ENCODE data around the gene YDJC.
"Not testable (repeated sequence)": the region's sequence is repeated elsewhere in the genome, so short reads cannot be mapped to it uniquely, and the experiment has no call there.

Gene YDJC

DNA sequence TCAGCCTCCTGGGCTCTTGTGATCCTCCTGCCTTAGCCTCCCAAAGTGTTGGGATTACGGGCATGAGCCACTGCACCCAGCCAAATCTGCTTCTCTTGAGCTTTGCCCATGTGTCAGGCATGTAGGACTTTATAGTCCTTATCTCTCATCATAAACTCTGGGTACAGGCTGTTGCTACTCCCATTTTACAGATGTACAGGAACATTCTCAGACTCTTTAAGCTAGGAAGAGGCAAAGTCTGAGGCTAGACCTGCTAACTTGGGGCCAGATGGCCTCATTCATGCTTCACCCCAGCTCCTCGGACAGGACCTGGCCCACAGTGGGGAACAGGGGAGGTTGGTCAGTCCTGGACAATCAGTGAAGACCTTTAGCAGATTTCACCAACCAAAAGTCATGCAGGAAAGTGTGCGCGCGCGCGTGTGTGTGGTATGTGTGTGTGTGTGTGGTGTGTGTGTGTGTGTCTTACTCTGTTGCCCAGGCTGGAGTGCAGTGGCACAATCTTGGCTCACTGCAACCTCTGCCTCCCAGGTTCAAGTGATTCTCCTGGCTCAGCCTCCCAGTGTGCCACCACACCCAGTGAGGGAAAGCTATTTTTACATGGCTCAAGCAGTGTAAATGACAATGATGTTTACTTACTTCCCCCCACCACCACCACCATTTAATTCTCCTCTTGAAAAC lies 23.8 kb downstream of the YDJC start:
- DNase-seq (ENCODE audit: low spot score), result no peak

DNA sequence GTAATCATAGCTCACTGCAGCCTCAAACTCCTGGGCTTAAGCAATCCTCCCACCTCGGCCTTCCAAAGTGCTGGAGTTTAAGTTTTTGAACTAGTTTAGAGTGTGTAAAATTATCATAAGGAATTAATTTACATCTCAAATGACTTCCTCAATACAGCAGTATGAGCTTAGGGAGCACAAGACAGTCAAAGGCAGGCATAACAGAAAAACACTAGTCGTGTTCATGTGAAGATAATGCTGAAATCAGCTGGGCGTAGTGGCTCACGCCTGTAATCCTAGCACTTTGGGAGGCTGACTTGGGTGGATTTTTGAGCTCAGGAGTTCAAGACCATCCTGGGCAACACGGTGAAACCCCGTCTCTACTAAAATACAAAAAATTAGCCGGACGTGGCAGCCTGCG lies 25.8 kb downstream of the YDJC start:
- DNase-seq (ENCODE audit: low spot score), result no peak

DNA sequence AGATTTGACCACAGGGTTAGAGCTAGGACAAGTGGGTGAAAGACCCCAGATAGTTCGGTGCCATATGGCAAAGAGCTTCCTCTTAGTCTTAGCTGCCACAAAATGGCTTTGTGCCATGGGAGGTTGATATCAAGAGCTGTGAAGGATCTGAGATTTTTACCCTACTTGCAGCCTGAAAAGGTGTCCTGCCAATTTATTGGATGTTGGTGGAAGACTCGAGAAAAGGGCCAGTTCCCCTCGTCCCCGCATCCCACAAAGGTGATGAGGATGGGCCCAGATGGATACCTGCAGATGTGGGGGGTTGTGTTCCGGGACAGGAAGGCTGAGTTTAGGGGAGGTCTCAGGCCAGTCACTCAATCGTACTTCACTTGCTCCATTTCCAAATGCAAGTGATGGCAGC lies 27.2 kb downstream of the YDJC start:
- DNase-seq (ENCODE audit: low spot score), result no peak

DNA sequence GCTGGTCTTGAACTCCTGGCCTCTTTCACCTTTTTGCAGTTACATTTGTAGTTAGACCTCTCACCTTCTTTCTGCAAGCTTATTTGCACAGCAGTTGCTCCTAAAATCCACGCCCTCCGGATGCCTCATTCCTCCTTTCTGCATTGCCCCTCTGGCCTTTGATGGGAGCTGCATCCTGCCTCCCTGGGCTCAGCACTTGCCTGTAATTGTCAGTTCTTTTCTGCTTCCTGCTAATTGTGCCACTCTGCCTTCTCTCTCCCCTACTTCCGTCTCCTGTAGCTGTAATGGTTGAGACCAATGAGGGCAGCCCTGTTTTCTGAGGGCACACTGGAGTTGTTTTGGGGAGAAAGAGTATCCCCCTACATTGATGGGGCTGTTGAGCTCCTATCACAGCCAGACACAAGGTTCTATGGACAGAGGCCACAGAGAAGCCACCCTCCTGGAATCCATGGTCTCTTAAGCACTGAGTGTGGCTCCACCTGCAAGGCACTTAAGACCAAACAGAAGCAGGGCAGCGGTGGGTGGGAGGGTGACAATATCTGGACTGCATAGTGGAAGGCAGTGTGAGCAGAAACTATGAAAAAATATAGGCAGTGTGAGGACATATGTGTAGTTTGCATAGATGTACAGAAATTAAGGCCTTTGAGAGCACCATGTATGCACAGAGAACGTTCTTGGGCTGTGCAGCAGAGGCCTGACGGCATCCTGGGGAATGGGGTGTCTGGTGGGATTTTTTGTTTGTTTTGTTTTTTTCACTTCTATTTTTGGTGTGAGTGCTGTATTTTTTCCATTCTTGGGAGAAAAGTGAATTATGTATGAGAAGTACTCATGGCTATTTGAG lies 30.5 kb downstream of the YDJC start:
- no peak for DNase-seq (ENCODE audit: low spot score)

DNA sequence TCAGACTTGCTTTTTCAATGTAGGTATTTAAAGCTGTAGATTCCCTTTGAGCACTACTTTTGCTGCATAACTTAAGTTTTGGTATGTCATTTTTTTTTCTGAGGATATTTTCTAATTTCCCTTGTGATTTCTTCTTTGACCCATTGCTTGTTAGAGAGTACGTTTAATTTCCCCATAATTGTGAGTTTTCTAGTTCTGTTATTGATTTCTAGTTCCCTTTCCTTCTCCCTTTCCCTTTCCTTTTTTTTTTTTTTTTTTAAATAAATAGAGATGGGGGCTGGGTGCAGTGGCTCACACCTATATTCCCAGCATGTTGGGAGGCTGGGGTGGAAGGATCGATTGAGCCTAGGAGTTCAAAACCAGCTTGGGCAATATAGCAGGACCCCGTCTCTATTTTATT lies 31.5 kb downstream of the YDJC start:
- no peak for DNase-seq (ENCODE audit: low spot score)

DNA sequence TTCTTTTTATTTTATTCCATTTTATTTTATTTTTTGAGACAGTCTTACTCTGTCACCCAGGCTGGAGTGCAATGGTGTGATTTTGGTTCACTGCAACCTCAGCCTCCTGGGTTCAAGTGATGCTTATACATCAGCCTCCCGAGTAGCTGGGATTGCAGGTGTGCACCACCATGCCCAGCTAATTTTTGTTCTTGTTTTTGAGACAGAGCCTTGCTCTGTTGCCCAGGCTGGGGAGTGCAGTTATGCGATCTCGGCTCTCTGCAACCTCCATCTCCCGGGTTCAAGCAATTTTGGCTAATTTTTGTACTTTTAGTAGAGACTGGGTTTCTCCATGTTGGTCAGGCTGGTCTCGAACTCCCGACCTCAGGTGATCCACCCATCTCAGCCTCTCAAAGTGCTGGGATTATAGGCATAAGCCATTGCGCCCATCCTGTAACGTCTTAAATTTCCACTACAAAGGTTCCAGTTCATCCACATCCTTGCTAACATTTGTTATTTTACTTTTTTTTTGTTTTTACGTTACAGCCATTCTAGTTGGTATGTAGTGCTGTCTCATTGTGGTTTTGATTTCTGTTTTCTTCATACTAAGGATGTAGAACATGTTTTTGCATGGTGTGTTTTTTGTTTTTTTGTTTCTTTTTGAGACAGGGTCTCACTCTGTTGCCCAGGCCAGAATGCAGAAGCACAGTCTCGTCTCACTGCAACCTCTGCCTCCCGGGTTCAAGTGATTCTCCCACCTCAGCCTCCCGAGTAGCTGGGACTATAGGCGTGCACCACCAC lies 33.3 kb downstream of the YDJC start:
- not testable (repeated sequence) for DNase-seq (ENCODE audit: low spot score)

DNA sequence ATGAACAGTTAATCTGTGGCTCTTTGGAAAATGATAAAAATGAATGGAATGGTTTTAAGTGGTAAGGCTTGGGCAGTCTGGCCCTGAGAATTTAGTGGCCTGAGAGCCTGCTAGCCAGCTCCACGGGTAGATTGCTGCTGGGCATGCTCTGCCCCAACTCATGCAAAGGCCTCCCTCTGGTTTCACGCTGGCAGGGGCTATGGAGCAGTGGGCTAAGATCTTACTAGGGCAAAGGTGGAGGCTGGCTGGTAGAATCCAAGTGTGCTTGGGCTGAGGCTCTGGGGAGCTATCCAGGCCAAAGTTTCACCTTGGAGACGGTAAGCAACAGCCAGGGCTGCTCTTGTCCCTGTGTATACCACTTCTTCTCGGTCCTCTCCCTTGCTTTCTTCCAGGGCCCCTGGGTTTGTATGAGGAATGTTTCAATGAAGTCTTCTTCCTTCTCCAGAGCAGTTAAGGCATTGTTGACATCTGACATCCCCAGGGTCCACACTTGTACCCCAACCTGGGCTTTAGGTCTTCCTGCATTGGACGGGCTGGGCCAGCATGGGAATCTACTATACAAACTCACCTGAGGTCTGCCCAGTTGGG lies 34.9 kb downstream of the YDJC start:
- no peak for DNase-seq (ENCODE audit: low spot score)

DNA sequence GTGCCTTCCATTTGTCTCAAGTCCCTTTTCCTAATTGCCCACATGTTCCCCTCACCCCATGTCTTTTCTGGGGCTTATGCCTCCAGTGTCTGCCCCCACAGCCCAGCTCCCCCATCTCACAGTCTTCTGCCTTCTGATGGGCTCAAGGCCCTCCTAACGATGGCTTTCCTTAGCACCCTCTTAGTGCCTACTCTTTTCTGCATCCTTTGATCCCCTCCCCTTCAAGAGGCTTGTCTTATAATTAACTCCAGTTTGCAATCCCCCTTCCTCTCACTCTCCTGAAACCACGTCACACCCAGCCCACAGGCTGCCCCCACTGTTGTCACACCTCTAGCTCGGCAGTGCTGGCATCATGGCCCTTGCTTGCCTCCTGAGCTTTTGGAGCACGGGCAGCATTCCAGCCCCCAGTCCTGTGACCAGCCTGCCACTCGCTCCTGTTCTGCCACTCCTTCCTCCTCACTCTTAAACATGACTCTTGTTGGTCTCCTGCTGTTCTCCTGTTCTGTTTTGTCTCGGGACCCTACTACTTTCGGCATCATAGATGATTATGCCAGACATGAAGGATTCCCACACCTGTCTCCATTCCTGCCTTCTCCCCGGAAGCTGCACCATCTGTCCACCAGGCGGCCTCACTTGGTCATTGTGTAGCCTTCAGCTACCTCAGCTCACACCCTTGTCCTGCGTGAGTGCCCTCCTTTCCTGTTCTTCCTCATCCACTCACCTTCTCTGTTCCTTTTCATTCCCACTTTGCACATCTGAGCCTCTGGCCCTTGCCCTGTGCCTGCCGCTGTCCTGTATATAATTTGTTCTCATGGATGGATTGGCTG lies 36.2 kb downstream of the YDJC start:
- DNase-seq (ENCODE audit: low spot score), result peak; percentile 72

DNA sequence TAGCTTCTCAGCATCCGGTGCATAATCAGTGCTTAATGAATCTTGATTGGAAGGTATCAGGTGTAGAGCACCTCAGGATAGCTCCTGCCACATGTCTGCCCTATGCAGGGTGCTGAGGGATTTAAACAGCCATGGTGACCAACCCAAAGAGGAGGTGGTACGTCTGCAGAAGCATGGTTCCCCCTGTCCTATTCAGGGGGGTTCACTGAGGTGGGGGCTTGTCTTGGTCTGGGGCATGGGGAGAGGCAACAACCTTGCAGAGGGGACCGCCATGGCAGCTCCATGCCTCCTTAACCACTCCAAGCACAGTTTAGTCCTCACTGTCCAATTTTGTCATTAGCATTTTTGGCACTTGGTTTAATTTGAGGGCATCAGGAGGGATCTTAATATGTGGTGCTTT lies 37.4 kb downstream of the YDJC start:
- DNase-seq (ENCODE audit: low spot score), result no peak

DNA sequence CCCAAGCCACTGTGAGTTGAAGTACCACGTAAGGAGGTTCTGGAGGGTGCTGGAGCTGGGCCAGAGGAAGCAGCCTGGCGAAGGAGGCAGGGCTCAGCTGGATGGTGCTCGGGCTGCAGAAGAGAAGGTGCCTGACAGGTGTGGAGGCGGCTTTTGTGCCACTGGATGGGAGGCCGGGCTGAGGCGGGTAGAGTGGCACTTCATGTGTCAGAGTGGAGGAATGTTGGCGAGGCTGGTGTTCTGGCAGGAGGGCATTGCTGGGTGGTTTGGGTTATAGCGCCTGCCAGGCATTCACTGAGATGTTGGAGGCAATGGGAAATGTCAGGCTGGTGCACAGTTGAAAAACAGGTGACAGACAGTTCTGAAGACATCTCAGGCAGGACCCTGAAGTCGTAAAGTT lies 38.1 kb downstream of the YDJC start:
- DNase-seq (ENCODE audit: low spot score), result no peak

DNA sequence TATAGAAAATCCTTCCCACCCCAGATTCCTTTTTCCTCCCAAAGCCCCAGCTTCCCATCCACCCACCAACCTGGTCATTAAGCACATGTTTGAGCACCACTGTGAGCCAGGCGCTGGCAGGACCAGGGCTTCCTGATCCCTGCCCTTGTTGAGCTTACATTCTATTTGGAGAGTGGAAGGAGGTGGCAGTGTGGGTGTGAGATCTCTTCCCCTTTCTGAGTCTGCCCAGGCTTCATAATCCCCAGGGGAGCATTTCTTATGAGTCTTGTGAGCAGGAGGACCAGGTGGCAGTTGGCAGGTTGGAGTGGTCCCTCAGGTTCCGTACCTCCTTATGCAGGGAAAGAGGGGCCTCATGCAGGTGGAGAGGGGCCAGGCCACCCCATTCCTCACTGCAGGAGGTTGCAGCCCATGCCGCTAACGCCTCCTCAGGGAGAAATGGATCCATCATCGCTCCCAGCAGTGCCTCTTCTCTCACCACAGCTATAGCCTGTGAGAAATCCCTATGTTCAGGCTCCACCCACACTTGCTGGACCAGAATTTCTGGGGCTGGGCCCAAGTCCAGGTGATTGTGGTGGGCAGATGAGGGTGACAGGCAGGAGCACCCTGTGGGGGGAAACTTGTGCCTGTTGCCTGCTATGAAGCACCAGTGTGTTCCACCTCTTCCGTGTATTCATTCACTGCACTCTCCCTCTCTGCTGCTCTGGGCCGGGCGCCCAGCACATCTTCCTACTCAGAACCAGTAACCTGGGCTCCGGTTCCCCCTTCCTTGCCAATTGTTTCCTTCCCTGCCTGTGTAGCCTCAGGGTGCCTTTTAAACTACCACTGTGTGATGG lies 38.8 kb downstream of the YDJC start:
- DNase-seq (ENCODE audit: low spot score), result peak; percentile 24

DNA sequence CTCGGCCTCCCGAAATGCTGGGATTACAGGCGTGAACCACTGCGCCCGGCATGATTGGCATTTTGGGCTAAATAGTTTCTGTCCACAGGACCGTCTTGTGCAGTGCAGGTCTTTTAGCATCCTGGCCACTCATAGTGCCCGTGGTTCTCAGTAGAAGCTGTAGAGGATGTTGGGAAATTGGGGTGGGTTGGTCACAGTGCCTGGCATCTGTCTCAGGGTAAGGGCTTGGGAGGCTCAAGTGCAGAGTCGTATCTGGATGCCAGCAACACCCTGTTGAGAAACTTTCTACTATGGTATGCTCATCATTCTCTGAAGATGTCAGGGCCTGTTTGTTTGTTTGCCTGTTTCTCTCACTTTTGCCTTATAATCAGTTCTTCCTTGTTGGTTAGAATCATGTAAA lies 40.4 kb downstream of the YDJC start:
- DNase-seq (ENCODE audit: low spot score), result no peak

DNA sequence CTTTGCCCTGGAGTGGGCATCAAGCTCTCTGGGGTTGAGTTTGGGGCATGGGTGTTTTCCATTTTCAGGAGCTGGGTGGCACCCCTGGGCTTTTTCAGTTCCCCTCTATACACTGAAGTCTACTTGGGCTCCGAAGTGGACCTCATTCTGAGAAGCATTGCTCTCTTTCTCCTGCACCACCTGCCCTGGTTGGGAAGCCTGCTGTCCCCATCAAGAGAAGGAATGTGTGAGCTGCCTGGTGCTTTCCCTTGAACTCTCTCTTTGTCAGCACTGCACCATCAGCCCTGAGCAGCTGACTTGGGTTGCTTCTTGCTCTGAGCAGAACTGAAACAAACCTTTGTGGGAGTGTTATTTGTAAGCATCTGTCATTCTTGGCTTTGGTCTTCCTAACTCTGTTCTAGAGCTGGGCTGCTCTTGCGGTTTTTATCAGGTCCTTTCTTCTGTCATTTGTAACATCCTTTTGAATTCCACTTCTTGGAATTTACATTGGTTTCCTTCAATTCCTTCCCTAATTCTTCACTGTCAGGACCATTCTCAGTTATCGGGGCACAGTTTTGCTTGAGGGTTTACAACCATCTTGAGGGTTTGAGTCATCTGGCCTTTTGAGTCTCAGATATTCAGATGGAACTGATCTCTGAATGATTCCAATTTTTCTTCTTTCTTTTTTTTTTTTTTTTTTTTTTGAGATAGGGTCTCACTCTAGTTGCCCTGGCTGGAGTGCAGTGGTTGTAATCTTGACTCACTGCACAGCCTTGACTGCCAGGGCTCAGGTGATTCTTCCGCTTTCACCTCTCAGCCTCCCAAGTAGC lies 41.8 kb downstream of the YDJC start:
- DNase-seq (ENCODE audit: low spot score), result peak; percentile 36

DNA sequence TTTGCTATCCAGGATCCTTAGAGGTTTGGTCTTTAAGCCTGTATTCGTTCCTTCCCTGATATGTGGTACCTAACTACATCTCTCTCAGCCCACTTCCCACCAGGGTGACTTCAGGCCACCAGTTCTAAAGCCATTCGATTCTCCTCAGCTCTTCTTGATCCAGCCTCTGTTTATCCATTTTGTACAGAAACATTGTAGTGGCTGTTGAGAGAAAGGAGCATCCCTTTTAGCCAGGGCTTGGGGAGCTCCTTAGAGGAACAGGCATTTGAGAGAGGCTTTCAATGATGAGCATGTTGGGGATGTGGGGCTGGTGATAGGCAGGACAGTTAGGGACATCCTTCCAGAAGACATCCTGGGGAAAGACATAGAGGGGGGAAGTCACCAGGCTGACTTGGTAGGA lies 44.4 kb downstream of the YDJC start:
- no peak for DNase-seq (ENCODE audit: low spot score)

DNA sequence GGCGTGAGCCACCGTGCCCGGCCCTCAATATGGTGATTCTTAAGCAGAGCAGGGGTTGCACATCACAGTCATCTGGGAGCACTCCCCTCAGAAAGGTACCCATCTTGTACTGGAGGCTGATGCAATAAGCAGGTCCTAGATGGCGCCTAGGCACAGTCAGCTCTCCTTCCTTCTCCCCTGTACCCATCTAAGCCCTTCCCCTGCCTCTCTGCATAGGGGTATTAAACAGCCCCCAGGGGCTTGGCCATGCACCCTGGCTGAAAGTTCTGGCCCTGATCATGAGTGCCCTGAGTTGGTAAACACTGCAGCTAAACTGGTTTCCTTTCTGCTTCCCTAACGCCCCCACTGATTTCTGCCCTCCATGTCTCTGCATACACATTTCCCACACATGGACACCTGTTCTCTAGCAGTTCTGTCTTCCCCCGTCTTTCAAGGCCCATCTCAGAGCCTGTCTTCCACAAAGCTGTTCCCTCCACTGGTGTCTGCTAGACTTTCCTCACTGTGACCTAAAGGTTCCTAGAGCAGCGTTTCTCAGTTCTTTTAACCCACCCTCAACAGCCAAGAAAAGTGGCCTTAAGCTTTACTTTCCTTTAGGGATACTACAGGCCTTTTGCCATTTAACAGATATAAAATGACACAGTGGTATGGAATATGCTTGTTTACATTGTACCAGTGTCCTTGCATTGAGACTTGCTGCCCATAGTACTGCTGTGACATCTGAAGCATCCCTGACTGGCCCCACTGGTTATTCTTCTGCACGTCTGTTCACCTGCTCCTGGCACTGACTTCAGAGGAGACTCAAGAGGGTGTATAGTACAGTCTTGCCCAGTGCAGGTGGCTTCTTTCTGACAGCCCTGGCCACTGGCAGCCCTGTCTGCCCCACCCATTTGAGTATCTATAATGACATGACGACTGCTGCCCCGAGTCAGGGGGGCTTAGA lies 46.8 kb downstream of the YDJC start:
- DNase-seq (ENCODE audit: low spot score), result no peak

DNA sequence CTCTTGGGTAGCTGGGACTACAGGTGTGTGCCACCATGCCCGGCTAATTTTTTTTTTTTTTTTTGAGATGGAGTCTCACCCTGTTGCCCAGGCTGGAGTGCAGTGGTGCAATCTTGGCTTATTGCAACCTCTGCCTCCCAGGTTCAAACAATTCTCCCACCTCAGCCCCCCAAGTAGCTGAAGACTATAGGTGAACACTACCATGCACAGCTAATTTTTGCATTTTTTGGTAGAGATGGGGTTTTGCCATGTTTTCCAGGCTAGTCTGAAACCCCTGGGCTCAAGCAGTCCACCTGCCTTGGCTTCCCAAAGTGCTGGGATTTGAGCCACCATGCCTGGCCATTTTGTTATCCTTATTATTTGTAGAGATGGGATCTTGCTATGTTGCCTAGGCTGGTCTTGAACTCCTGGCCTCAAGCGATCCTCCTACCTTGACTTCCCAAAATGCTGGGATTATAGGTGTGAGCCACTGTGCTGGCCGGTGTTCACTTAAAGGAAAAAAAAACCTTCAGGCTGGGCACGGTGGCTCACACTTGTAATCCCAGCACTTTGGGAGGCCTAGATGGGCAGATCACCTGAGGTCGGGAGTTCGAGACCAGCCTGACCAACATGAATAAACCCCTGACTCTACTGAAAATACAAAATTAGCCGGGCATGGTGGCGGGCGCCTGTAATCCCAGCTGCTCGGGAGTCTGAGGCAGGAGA lies 48.7 kb downstream of the YDJC start:
- DNase-seq (ENCODE audit: low spot score), result not testable (repeated sequence)

DNA sequence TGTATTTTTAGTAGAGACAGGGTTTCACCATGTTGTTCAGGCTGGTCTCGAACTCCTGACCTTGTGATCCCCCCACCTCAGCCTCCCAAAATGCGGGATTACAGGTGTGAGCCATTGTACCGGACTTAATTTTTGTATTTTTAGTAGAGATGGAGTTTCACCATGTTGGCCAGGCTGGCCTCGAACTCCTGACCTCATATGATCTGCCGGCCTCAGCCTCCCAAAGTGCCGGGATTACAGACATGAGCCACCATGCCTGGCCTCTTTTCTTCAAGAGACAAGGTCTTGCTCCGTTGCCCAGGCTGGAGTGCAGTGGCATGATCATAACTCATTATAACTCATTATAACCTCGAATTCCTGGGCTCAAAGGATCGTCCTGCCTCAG lies 49.2 kb downstream of the YDJC start:
- not testable (repeated sequence) for DNase-seq (ENCODE audit: low spot score)

DNA sequence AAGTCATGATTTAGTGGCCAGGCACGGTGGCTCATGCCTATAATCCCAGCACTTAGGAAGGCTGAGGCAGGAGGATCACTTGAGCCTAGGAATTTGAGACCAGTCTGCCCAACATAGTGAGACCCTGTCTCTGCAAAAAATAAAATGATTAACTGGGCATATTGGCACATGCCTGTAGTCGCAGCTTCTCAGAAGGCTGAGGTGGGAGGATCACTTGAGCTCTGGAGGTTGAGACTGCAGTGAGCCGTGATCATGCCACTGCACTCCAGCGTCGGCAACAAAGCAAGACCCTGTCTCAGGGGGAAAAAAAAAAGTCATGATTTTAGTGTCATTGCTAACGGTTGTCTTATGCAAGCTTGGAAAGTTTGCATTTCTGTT lies 50.4 kb downstream of the YDJC start:
- DNase-seq (ENCODE audit: low spot score), result no peak

Data from cerebellar cortex (tissue), 1 donor.